ENCODE results near the gene DYTN.
"Not testable (repeated sequence)": the region's sequence is repeated elsewhere in the genome, so short reads cannot be mapped to it uniquely, and the experiment has no call there.

DYTN gene

DNA sequence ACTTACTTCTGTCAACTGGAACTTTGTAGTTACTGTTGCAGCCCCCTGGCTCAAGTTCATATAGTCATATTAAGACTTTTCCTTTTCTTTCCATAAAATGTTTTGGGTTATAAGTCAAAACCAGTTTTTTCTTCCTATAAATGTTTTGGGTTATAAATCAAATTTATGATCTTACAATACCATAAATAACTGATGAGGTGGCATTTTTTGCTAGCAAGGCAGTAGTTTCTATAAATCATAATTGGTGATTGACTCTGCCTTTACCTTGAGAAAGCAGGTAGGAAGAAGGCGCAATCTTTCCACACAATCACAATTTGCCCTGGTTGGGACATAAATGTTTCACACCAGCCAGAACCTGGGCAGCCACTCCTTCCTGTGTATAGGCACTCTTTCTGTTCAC is 5.1 kb upstream of the DYTN start:
- no CpG with 5 or more reads among the region's 1 CpG for WGBS, 2 donors (ENCODE audit: extremely low coverage in 2 of 2, insufficient read length in 2 of 2, insufficient replicate concordance in 1 of 2)
- Histone ChIP-seq H4K8ac (ENCODE audit: low read depth, low read length) (no peak overlapping the region), H4K91ac (ENCODE audit: low read depth, low read length, poor library complexity) (no peak overlapping the region), H2BK12ac (ENCODE audit: low read length) (no peak overlapping the region), H2BK5ac (ENCODE audit: low read length) (no peak overlapping the region), H3K14ac (ENCODE audit: low read length) (no peak overlapping the region), H3K4ac (ENCODE audit: low read length) (no peak overlapping the region), H3K23ac (ENCODE audit: low read depth, low read length, poor library complexity) (no peak overlapping the region), H3K79me1 (ENCODE audit: low read depth, low read length) (no peaks in the 10 kb centered on the region), H3K4me2 (ENCODE audit: insufficient read depth, low read length, poor library complexity, severe bottlenecking) (no peak overlapping the region), H3K9ac (ENCODE audit: low read depth, low read length, poor library complexity) (no peak overlapping the region), H3K27ac (replicated peaks; ENCODE audit: low read length) (no peak overlapping the region), H2BK15ac (ENCODE audit: low read length) (no peak overlapping the region), H3K4me1 (ENCODE audit: control insufficient read depth in 2 of 2, insufficient read depth in 1 of 2, low read depth in 1 of 2, low read length in 2 of 2) (no peaks in the 10 kb centered on the region), H3K18ac (ENCODE audit: low read length) (no peak overlapping the region), H3K9me3 (replicated peaks in 1 of 2; ENCODE audit: control insufficient read depth in 2 of 2, insufficient read depth in 1 of 2, low read depth in 1 of 2, low read length in 2 of 2) (peaks cover 0 to 3% of the 10 kb centered on the region in 2 donors), H3K36me3 (replicated peaks in 1 of 2; ENCODE audit: control insufficient read depth in 2 of 2, insufficient read depth in 2 of 2, low read length in 2 of 2) (no peaks in the 10 kb centered on the region), H3K27me3 (ENCODE audit: control insufficient read depth in 3 of 3, insufficient read depth in 3 of 3, low read depth in 1 of 3, low read length in 3 of 3) (peaks cover 0 to 4% (median 0%) of the 10 kb centered on the region in 3 experiments), H2AK5ac (ENCODE audit: low read depth, low read length) (no peak overlapping the region), H3K4me3 (ENCODE audit: low read length in 2 of 2) (no peak overlapping the region), H2AFZ (ENCODE audit: low read length) (no peak overlapping the region), H2BK120ac (ENCODE audit: low read depth, low read length) (no peak overlapping the region)
- no peak for DNase-seq (ENCODE audit: low spot score)

DNA sequence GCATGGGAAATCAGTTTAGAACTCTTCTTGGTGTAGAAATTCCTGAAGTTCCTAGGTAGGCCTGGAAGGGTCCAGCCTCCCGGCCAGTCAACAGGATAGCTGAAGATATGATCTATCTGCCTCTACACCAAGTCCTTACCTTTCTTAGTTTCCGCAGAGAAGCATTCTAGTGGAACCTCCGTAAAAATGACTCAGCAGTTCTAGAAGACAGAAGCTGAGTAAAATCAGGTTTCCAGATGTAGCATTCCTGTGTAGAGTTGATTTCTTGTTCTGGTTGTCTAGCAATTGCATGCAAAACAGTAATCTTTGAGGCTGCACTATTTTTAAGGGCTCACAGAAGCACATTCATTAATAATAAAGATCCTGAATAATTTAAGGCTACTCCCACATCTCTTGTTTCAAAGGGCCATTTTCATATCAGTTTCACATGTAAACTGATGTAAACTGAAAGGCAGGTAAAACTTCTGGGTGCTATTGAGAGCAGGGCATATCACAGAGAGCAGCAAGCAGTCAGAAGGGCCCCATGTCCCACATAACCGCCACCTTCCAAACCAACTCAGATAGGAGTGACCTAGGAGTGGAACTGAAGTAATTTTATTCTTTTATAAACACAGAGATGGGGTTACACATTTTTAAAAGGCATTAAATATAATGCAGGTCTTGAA is 3.2 kb upstream of the DYTN start:
- Histone ChIP-seq H3K9me3 (replicated peaks in 1 of 2; ENCODE audit: control insufficient read depth in 2 of 2, insufficient read depth in 1 of 2, low read depth in 1 of 2, low read length in 2 of 2) (peaks cover 0 to 3% of the 10 kb centered on the region in 2 donors), H3K79me1 (ENCODE audit: low read depth, low read length) (no peaks in the 10 kb centered on the region), H2BK120ac (ENCODE audit: low read depth, low read length) (no peak overlapping the region), H3K9ac (ENCODE audit: low read depth, low read length, poor library complexity) (no peak overlapping the region), H2AFZ (ENCODE audit: low read length) (no peak overlapping the region), H3K4me3 (ENCODE audit: low read length in 2 of 2) (no peak overlapping the region), H3K14ac (ENCODE audit: low read length) (no peak overlapping the region), H4K91ac (ENCODE audit: low read depth, low read length, poor library complexity) (no peak overlapping the region), H3K18ac (ENCODE audit: low read length) (no peak overlapping the region), H2BK5ac (ENCODE audit: low read length) (no peak overlapping the region), H3K36me3 (replicated peaks in 1 of 2; ENCODE audit: control insufficient read depth in 2 of 2, insufficient read depth in 2 of 2, low read length in 2 of 2) (no peaks in the 10 kb centered on the region), H4K8ac (ENCODE audit: low read depth, low read length) (no peak overlapping the region), H3K4me1 (ENCODE audit: control insufficient read depth in 2 of 2, insufficient read depth in 1 of 2, low read depth in 1 of 2, low read length in 2 of 2) (no peaks in the 10 kb centered on the region), H3K4me2 (ENCODE audit: insufficient read depth, low read length, poor library complexity, severe bottlenecking) (no peak overlapping the region), H2BK12ac (ENCODE audit: low read length) (no peak overlapping the region), H2BK15ac (ENCODE audit: low read length) (no peak overlapping the region), H3K4ac (ENCODE audit: low read length) (no peak overlapping the region), H3K27ac (replicated peaks; ENCODE audit: low read length) (no peak overlapping the region), H3K23ac (ENCODE audit: low read depth, low read length, poor library complexity) (no peak overlapping the region), H3K27me3 (ENCODE audit: control insufficient read depth in 3 of 3, insufficient read depth in 3 of 3, low read depth in 1 of 3, low read length in 3 of 3) (peaks cover 0 to 4% (median 0%) of the 10 kb centered on the region in 3 experiments), H2AK5ac (ENCODE audit: low read depth, low read length) (no peak overlapping the region)
- DNase-seq (ENCODE audit: low spot score): no peak
- no CpG with 5 or more reads among the region's 4 CpGs for WGBS, 2 donors (ENCODE audit: extremely low coverage in 2 of 2, insufficient read length in 2 of 2, insufficient replicate concordance in 1 of 2)

DNA sequence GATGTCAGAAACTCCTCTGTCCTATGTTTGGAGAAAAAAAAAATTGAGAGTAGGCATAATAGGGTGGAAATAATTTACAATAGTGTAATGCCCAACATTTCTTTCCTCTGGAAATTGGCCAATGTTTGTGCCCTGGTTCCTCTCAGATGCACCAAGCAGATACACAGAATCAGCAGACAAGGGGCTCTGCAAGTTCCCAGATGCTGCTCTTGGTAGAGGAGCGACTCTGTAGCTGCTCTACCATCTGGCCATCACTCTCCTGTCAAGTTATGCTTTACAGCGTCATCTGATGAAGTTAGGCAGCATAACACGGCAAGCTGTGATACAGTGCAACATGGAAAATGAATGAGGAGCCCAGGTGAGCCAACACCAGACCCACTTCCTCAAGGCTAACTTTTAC is 1.6 kb downstream of the DYTN start:
- H3K27ac ChIP-seq (replicated peaks; ENCODE audit: low read length): no peak overlapping the region
- H2BK5ac ChIP-seq (ENCODE audit: low read length): no peak overlapping the region
- H3K4me1 ChIP-seq (ENCODE audit: control insufficient read depth in 2 of 2, insufficient read depth in 1 of 2, low read depth in 1 of 2, low read length in 2 of 2): no peaks in the 10 kb centered on the region
- no peak overlapping the region for H3K4me2 ChIP-seq (ENCODE audit: insufficient read depth, low read length, poor library complexity, severe bottlenecking)
- H2BK120ac ChIP-seq (ENCODE audit: low read depth, low read length): no peak overlapping the region
- H3K14ac ChIP-seq (ENCODE audit: low read length): peak overlapping the region; percentile 4
- no peak overlapping the region for H3K18ac ChIP-seq (ENCODE audit: low read length)
- no peak overlapping the region for H2AFZ ChIP-seq (ENCODE audit: low read length)
- no peak for DNase-seq (ENCODE audit: low spot score)
- H3K4me3 ChIP-seq (ENCODE audit: low read length in 2 of 2): no peak overlapping the region
- H2AK5ac ChIP-seq (ENCODE audit: low read depth, low read length): no peak overlapping the region
- no peak overlapping the region for H2BK15ac ChIP-seq (ENCODE audit: low read length)
- H3K23ac ChIP-seq (ENCODE audit: low read depth, low read length, poor library complexity): no peak overlapping the region
- no peak overlapping the region for H4K8ac ChIP-seq (ENCODE audit: low read depth, low read length)
- no peak overlapping the region for H3K9ac ChIP-seq (ENCODE audit: low read depth, low read length, poor library complexity)
- H3K79me1 ChIP-seq (ENCODE audit: low read depth, low read length): peaks cover 2% of the 10 kb centered on the region
- WGBS, 2 donors (ENCODE audit: extremely low coverage in 2 of 2, insufficient read length in 2 of 2, insufficient replicate concordance in 1 of 2): no CpG with 5 or more reads among the region's 3 CpGs
- no peaks in the 10 kb centered on the region for H3K9me3 ChIP-seq (replicated peaks in 1 of 2; ENCODE audit: control insufficient read depth in 2 of 2, insufficient read depth in 1 of 2, low read depth in 1 of 2, low read length in 2 of 2)
- H3K27me3 ChIP-seq (ENCODE audit: control insufficient read depth in 3 of 3, insufficient read depth in 3 of 3, low read depth in 1 of 3, low read length in 3 of 3): peaks cover 0 to 26% (median 0%) of the 10 kb centered on the region in 3 experiments
- H3K36me3 ChIP-seq (replicated peaks in 1 of 2; ENCODE audit: control insufficient read depth in 2 of 2, insufficient read depth in 2 of 2, low read length in 2 of 2): no peaks in the 10 kb centered on the region
- no peak overlapping the region for H3K4ac ChIP-seq (ENCODE audit: low read length)
- H2BK12ac ChIP-seq (ENCODE audit: low read length): no peak overlapping the region
- no peak overlapping the region for H4K91ac ChIP-seq (ENCODE audit: low read depth, low read length, poor library complexity)

DNA sequence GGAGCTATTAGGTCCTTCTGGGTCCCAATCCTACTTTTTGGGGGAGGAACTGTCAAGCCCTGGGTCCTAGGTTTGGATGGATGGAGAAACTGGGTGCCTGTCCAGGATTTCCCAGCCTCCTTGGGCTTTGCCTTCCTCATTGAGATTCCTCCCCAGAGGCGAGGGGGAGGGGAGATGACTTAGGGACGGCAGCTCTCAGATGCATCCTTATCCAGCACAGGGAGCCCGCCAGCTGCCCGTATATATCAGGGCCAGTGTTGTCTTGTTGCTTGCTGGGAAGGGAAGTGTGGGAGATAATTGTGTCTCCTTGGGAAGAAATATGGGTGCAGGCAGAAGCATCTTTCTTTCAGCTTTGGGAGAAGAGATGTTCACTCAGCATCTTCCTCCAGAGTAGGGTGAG is 3.0 kb downstream of the DYTN start:
- H2BK15ac ChIP-seq (ENCODE audit: low read length); H4K8ac ChIP-seq (ENCODE audit: low read depth, low read length); H3K9me3 ChIP-seq (replicated peaks in 1 of 2; ENCODE audit: control insufficient read depth in 2 of 2, insufficient read depth in 1 of 2, low read depth in 1 of 2, low read length in 2 of 2); H2BK120ac ChIP-seq (ENCODE audit: low read depth, low read length); DNase-seq (ENCODE audit: low spot score); H3K27ac ChIP-seq (replicated peaks; ENCODE audit: low read length); H3K4me2 ChIP-seq (ENCODE audit: insufficient read depth, low read length, poor library complexity, severe bottlenecking); H2BK5ac ChIP-seq (ENCODE audit: low read length); H3K14ac ChIP-seq (ENCODE audit: low read length); H2BK12ac ChIP-seq (ENCODE audit: low read length); H3K23ac ChIP-seq (ENCODE audit: low read depth, low read length, poor library complexity); H2AFZ ChIP-seq (ENCODE audit: low read length); H2AK5ac ChIP-seq (ENCODE audit: low read depth, low read length); H3K4me3 ChIP-seq (ENCODE audit: low read length in 2 of 2); H3K79me1 ChIP-seq (ENCODE audit: low read depth, low read length); H3K4me1 ChIP-seq (ENCODE audit: control insufficient read depth in 2 of 2, insufficient read depth in 1 of 2, low read depth in 1 of 2, low read length in 2 of 2); H4K91ac ChIP-seq (ENCODE audit: low read depth, low read length, poor library complexity); H3K4ac ChIP-seq (ENCODE audit: low read length); H3K36me3 ChIP-seq (replicated peaks in 1 of 2; ENCODE audit: control insufficient read depth in 2 of 2, insufficient read depth in 2 of 2, low read length in 2 of 2); H3K18ac ChIP-seq (ENCODE audit: low read length); H3K9ac ChIP-seq (ENCODE audit: low read depth, low read length, poor library complexity): not testable (repeated sequence)
- peaks cover 0 to 22% (median 0%) of the 10 kb centered on the region in 3 experiments for H3K27me3 ChIP-seq (ENCODE audit: control insufficient read depth in 3 of 3, insufficient read depth in 3 of 3, low read depth in 1 of 3, low read length in 3 of 3)
- no CpG with 5 or more reads among the region's 4 CpGs for WGBS, 2 donors (ENCODE audit: extremely low coverage in 2 of 2, insufficient read length in 2 of 2, insufficient replicate concordance in 1 of 2)

All from neuronal stem cell (in vitro differentiated cells).